Endodermal cell (in vitro differentiated cells): ENCODE results near the gene MYOF. TPM values are rescaled to one million over a fixed set of nuclear protein-coding genes. Genes with fewer than 3 reads are reported as not detected.

Experiments
- DNase-seq: peaks from one replicate; pipeline ENCODE4 v3.0.0-alpha.2; 2017
- H3K27ac ChIP-seq: 2 replicates; pipeline ENCODE4 v1.5.1; 2013; ENCODE audit warnings: mild to moderate bottlenecking, low read depth, low read length, moderate library complexity
- H3K27me3 ChIP-seq: 2 replicates; pipeline ENCODE4 v1.6.1; 2013; ENCODE audit warnings: mild to moderate bottlenecking, low read length, moderate library complexity; ENCODE audit not compliant: insufficient read depth, control insufficient read depth, poor library complexity, severe bottlenecking
- H3K36me3 ChIP-seq: 2 replicates; pipeline ENCODE4 v1.7.0; 2013; ENCODE audit warnings: mild to moderate bottlenecking, low read length, moderate library complexity; ENCODE audit not compliant: control insufficient read depth, insufficient read depth
- H3K4me1 ChIP-seq: one replicate; pipeline ENCODE4 v1.7.0; 2013; ENCODE audit warnings: low read length; ENCODE audit not compliant: control insufficient read depth, insufficient read depth
- H3K4me3 ChIP-seq: 2 replicates; pipeline ENCODE4 v1.5.1; 2013; ENCODE audit warnings: mild to moderate bottlenecking, low read length, moderate library complexity
- H3K9ac ChIP-seq: 2 replicates; pipeline ENCODE4 v1.6.1; 2013; ENCODE audit warnings: mild to moderate bottlenecking, low read length, moderate library complexity; ENCODE audit not compliant: poor library complexity, severe bottlenecking; ENCODE audit errors: extremely low read depth
- H3K9me3 ChIP-seq: 2 replicates; pipeline ENCODE4 v1.6.1; 2013; ENCODE audit warnings: mild to moderate bottlenecking, low read length, moderate library complexity; ENCODE audit not compliant: control insufficient read depth
- H3K27ac Mint-ChIP-seq: 2 replicates; pipeline ENCODE4 v1.8.0; 2020; ENCODE audit warnings: mixed read lengths
- H3K27me3 Mint-ChIP-seq: 2 replicates; pipeline ENCODE4 v1.8.0; 2021; ENCODE audit warnings: mild to moderate bottlenecking, mixed read lengths; ENCODE audit not compliant: insufficient read depth
- H3K36me3 Mint-ChIP-seq: 2 replicates; pipeline ENCODE4 v1.8.0; 2020; ENCODE audit warnings: low read depth, mixed read lengths
- H3K4me1 Mint-ChIP-seq: 2 replicates; pipeline ENCODE4 v1.8.0; 2020; ENCODE audit warnings: mixed read lengths
- H3K4me3 Mint-ChIP-seq: 2 replicates; pipeline ENCODE4 v1.8.0; 2020; ENCODE audit warnings: mild to moderate bottlenecking, moderate library complexity, mixed read lengths
- H3K9me3 Mint-ChIP-seq: 2 replicates; pipeline ENCODE4 v1.8.0; 2020; ENCODE audit warnings: mild to moderate bottlenecking, mixed read lengths
- CTCF ChIP-seq: fragments of 200-600 bp; sonication (generic); conservative IDR thresholded peaks from 2 replicates; pipeline ENCODE4 v1.5.0; 2021; ENCODE audit warnings: antibody characterized with exemption, mild to moderate bottlenecking
- WGBS, 2 experiments: methylation state at CpG; one replicate each; pipeline versions ENCODE4 v1.1.5 to v1.1.7; 2013; ENCODE audit warnings: missing lambda C conversion rate in 2 of 2, mixed read lengths in 1 of 2; ENCODE audit not compliant: insufficient coverage in 1 of 2, insufficient read length in 1 of 2; 5-methylcytosine and 5-hydroxymethylcytosine counted together
- total RNA-seq, 2 donors: library from RNA; stranded (reverse); fragmentation: NEBNext Ultra II Directional in 1 of 2; extraction: Animal tissue kit (Norgen Biotek cat#: 25700) in 1 of 2; gene quantifications; 2 replicates in 1 of 2; 3 replicates in 1 of 2; pipeline ENCODE4 v1.2.1, GENCODE V29; 2021

Gene MYOF
- total RNA-seq, 2 donors from 2014 or later: 37.4 to 93.8 TPM

GRCh38 chr10:93462881-93463280 is 19.3 kb downstream of the MYOF start:
- peaks cover 18% of the 10 kb centered on the region for H3K36me3 Mint-ChIP-seq
- TF ChIP-seq CTCF: no peak
- Histone ChIP-seq H3K27me3 (no peaks in the 10 kb centered on the region), H3K36me3 (peaks cover 14% of the 10 kb centered on the region), H3K9me3 (no peaks in the 10 kb centered on the region), H3K27ac (no peak overlapping the region), H3K4me1 (no peaks in the 10 kb centered on the region), H3K4me3 (no peak overlapping the region), H3K9ac (no peak overlapping the region)
- peak; percentile 31 for DNase-seq
- no peaks in the 10 kb centered on the region for H3K9me3 Mint-ChIP-seq
- no peak overlapping the region for H3K4me3 Mint-ChIP-seq
- H3K27me3 Mint-ChIP-seq: no peaks in the 10 kb centered on the region
- 89 to 90% methylated on average over 8 to 9 of the region's 9 CpGs for WGBS, 2 experiments
- H3K4me1 Mint-ChIP-seq: peaks cover 27% of the 10 kb centered on the region
- peak overlapping the region; percentile 33 for H3K27ac Mint-ChIP-seq

- no peak for TF ChIP-seq CTCF
- Histone ChIP-seq H3K27me3 (no peaks in the 10 kb centered on the region), H3K4me1 (no peaks in the 10 kb centered on the region), H3K9me3 (no peaks in the 10 kb centered on the region), H3K4me3 (no peak overlapping the region), H3K9ac (no peak overlapping the region), H3K27ac (no peak overlapping the region), H3K36me3 (peaks cover 11% of the 10 kb centered on the region)
- no peak overlapping the region for H3K4me3 Mint-ChIP-seq
- peaks cover 28% of the 10 kb centered on the region for H3K4me1 Mint-ChIP-seq
- WGBS, 2 experiments: 42 to 45% methylated on average over 2 of the region's 2 CpGs
- DNase-seq: peak; percentile 19
- no peaks in the 10 kb centered on the region for H3K9me3 Mint-ChIP-seq
- no peaks in the 10 kb centered on the region for H3K27me3 Mint-ChIP-seq
- peaks cover 17% of the 10 kb centered on the region for H3K36me3 Mint-ChIP-seq
- H3K27ac Mint-ChIP-seq: no peak overlapping the region
Observed at GRCh38 chr10:93462371-93462770, 19.8 kb downstream of the MYOF start.

- Mint-ChIP-seq H3K9me3 (no peaks in the 10 kb centered on the region), H3K4me1 (peaks cover 34% of the 10 kb centered on the region), H3K27me3 (no peaks in the 10 kb centered on the region), H3K36me3 (peaks cover 18% of the 10 kb centered on the region), H3K27ac (no peak overlapping the region), H3K4me3 (no peak overlapping the region)
- no peaks in the 10 kb centered on the region for H3K4me1 ChIP-seq
- H3K27ac ChIP-seq: no peak overlapping the region
- TF ChIP-seq CTCF: no peak
- no peak for DNase-seq
- 100% methylated on average over 1 of the region's 1 CpG for WGBS, 2 experiments
- no peaks in the 10 kb centered on the region for H3K9me3 ChIP-seq
- H3K4me3 ChIP-seq: no peak overlapping the region
- no peaks in the 10 kb centered on the region for H3K27me3 ChIP-seq
- H3K9ac ChIP-seq: no peak overlapping the region
- H3K36me3 ChIP-seq: peaks cover 11% of the 10 kb centered on the region
Observed at GRCh38 chr10:93461807-93462178, 20.3 kb downstream of the MYOF start.
